NB4 (cell line): Measurements from ENCODE around the gene CEP170.

ENCODE experiments used
- CTCF ChIP-seq: IDR thresholded peaks from one replicate; pipeline ENCODE4 v1.5.1; 2012; ENCODE audit warnings: low read depth, low read length
- MAX ChIP-seq: IDR thresholded peaks from 2 replicates; pipeline ENCODE4 v1.6.1; 2011; ENCODE audit warnings: low read depth, low read length
- MYC ChIP-seq: IDR thresholded peaks from 2 replicates; pipeline ENCODE4 v1.6.1; 2011; ENCODE audit warnings: low read depth, low read length
- POLR2A ChIP-seq: IDR thresholded peaks from 2 replicates; pipeline ENCODE4 v1.6.1; 2011; ENCODE audit warnings: mild to moderate bottlenecking; ENCODE audit not compliant: insufficient read length; ENCODE audit errors: extremely low read depth

DNA sequence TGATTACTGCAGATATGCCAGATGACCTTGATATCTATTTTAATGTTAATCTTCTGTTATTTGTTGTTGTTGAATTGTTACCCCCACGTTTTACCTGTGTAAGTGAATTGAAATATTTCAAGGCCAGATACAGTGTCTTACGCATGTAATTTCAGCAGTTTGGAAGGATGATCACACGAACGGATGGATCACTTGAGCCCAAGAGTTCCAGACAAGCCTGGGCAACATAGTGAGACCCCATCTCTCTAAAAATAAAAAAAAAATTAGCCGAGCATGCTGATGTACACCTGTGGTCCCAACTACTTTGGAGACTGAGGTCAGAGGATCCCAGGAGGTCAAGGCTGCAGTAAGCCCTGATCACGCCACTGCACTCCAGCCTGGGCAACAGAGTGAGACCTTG lies 33.0 kb upstream of the CEP170 start:
- TF ChIP-seq CTCF = no peak
- no peak for TF ChIP-seq POLR2A
- no peak for TF ChIP-seq MAX
- TF ChIP-seq MYC = no peak
